GM10248 (cell line): ENCODE measurements around the gene IL17RB.

Experiments used
- CTCF ChIA-PET: fragments of 300-600 bp; sonication (Branson Sonifier 250); formaldehyde crosslinking; extraction: SDS; loops from one replicate; lab custom pipeline; 2021; ENCODE audit warnings: antibody characterized with exemption; lab: Yijun Ruan, JAX
- POLR2A ChIA-PET: fragments of 350-650 bp; sonication (Branson Sonifier 250); formaldehyde crosslinking; extraction: SDS; loops from one replicate; lab custom pipeline; 2020; ENCODE audit warnings: antibody characterized with exemption; lab: Yijun Ruan, JAX
- DNase-seq: peaks from one replicate; pipeline ENCODE4 v3.0.0; 2012; ENCODE audit errors: extremely low spot score
- TF ChIP-seq, protein P1 (sequence below): IDR thresholded peaks from 2 replicates; pipeline ENCODE4 v1.5.1; 2012; ENCODE audit warnings: mild to moderate bottlenecking, low read depth; ENCODE audit errors: extremely low read depth, missing control alignments, control extremely low read depth

IL17RB gene

DNA sequence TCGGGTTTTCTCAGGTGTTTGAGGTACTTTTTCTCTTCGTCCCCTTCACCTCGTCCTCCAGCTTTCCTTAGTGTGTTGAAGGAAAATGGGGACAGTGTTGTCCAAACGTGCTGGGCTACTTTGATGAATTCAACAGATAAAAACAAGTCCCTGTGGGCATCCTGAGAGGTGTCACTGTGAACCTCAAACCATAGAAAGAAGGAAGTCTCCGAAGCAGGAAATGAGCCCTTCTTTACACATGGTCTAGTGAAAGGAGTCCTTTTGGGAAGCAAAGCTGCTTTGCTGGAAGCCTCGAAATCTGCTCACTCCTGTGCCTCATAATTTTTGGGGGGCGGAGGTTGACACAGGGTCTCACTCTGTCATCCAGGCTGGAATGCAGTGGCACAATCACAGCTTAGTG is 10.6 kb downstream of the IL17RB start:
- TF ChIP-seq, protein P1, sequence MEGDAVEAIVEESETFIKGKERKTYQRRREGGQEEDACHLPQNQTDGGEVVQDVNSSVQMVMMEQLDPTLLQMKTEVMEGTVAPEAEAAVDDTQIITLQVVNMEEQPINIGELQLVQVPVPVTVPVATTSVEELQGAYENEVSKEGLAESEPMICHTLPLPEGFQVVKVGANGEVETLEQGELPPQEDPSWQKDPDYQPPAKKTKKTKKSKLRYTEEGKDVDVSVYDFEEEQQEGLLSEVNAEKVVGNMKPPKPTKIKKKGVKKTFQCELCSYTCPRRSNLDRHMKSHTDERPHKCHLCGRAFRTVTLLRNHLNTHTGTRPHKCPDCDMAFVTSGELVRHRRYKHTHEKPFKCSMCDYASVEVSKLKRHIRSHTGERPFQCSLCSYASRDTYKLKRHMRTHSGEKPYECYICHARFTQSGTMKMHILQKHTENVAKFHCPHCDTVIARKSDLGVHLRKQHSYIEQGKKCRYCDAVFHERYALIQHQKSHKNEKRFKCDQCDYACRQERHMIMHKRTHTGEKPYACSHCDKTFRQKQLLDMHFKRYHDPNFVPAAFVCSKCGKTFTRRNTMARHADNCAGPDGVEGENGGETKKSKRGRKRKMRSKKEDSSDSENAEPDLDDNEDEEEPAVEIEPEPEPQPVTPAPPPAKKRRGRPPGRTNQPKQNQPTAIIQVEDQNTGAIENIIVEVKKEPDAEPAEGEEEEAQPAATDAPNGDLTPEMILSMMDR, result no peak
- no peak for DNase-seq
- ChIA-PET CTCF (interaction anchor here (1.1 kb wide), 1 partner anchor 9 kb away, joined by 4 read pairs; no protein-coding TSS in a partner anchor), POLR2A (no interaction called here)

DNA sequence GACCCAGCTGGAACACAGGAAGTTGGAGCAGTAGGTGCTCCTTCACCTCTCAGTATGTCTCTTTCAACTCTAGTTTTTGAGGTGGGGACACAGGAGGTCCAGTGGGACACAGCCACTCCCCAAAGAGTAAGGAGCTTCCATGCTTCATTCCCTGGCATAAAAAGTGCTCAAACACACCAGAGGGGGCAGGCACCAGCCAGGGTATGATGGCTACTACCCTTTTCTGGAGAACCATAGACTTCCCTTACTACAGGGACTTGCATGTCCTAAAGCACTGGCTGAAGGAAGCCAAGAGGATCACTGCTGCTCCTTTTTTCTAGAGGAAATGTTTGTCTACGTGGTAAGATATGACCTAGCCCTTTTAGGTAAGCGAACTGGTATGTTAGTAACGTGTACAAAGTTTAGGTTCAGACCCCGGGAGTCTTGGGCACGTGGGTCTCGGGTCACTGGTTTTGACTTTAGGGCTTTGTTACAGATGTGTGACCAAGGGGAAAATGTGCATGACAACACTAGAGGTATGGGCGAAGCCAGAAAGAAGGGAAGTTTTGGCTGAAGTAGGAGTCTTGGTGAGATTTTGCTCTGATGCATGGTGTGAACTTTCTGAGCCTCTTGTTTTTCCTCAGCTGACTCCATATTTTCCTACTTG is 11.9 kb downstream of the IL17RB start:
- TF ChIP-seq, protein P1, result no peak
- ChIA-PET CTCF (no interaction called here), POLR2A (no interaction called here)
- no peak for DNase-seq

DNA sequence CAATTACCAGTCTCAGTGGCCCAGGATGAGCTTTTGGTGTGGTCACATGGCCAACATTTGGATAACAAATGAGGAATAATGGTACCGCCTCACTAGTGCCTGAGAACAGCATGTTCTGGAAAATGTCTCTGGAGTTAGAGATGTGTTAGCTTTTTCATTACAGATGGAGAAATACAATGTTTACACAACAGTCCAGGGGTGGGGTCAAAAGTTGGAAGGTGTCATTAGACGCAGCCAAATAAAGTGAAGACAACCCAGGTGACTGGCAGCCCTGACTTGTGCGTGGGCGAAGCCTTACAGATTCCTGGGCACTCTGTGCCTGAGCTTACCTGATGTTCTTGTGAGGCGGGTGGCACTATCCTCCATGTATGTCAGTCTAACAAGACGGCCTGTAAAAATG is 12.8 kb downstream of the IL17RB start:
- ChIA-PET CTCF (no interaction called here), POLR2A (no interaction called here)
- DNase-seq, result no peak
- TF ChIP-seq, protein P1, result no peak

DNA sequence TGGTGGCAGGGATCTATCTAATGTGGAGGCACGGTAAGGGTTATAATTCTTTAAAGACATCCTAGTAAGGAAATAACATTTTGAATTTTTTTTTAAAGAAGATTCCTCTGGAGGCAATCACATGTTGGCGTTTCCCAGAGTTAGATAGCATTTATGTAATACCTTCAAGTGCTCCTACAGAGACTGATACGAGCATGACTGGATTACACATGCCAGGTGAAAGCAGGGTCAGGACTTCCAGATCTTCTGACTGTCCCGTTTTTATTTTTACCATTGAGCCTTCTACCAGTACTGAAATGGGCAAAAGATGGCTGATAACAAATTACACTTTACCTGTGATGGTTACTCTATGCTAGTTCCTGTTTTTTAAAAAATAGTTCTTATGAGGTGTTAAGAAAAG is 13.8 kb downstream of the IL17RB start:
- TF ChIP-seq, protein P1, result no peak
- no peak for DNase-seq
- ChIA-PET POLR2A (no interaction called here), CTCF (interaction anchor here (1.0 kb wide), 1 partner anchor 12 kb away, joined by 3 read pairs; no protein-coding TSS in a partner anchor)

DNA sequence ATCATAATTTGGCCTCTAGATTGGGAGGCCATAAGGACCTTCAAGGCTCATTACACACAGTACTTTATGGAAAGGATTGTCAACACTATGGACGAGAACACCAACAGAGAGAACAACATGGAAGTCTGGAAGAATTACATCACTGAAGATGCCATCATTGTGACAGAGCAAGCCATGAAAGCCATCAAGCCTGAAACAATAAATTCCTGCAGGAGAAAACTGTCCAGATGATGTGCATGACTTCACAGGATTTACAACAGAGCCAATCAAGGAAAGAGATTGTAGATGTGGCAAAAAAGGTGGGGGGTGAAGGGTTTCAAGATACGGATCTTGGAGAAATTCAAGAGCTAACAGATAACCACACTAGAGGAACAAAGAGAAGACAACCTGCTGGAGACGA is 15.9 kb downstream of the IL17RB start:
- no peak for DNase-seq
- TF ChIP-seq, protein P1, result no peak
- ChIA-PET POLR2A (no interaction called here), CTCF (interaction anchor here (2.0 kb wide), 1 partner anchor 9 kb away, joined by 5 read pairs; no protein-coding TSS in a partner anchor)

DNA sequence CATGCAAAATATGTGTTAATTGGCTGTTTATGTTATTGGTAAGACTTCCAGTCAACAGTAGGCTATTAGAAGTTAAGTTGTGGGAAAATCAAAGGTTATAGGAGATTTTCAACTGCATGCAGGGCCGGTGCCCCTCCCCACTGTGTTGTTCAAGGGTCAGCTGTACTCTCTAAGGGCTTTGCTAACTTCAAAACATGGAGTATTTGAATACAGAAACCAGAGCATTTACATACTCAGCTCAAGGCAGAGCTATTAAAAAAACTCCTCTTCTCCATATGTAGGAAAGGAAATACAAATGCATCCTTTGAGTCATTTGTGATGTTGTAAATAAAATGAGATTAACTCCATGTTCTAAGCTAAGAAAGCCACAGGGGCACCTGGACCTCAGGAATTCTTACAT is 16.8 kb downstream of the IL17RB start:
- CTCF ChIA-PET, result interaction anchor here (1.3 to 2.0 kb wide), 3 partner anchors 10 to 748 kb away, joined by 3 to 5 read pairs (median 3); no protein-coding TSS in a partner anchor
- TF ChIP-seq, protein P1, result no peak
- DNase-seq, result no peak
- POLR2A ChIA-PET, result no interaction called here
